Epithelial cell of proximal tubule (primary cell): ENCODE data around the gene KLRC2. TPM values are rescaled to one million over a fixed set of nuclear protein-coding genes. Genes with fewer than 3 reads are reported as not detected.
"Not testable (repeated sequence)": the region's sequence is repeated elsewhere in the genome, so short reads cannot be mapped to it uniquely, and the experiment has no call there.

ENCODE experiments used
- DNase-seq: peaks from one replicate; pipeline ENCODE4 v3.0.0-alpha.2; 2011; ENCODE audit warnings: low read depth
- H3K4me3 ChIP-seq: 2 replicates; pipeline ENCODE4 v1.5.1; 2011; ENCODE audit warnings: low read depth, mild to moderate bottlenecking, low read length
- CTCF ChIP-seq: conservative IDR thresholded peaks from 2 replicates; pipeline ENCODE4 v1.5.1; 2012; ENCODE audit warnings: low read depth, mild to moderate bottlenecking, low read length
- total RNA-seq: library from RNA; depleted of rRNA; stranded (reverse); fragments of >200 nt; gene quantifications from 2 replicates; pipeline ENCODE4 v1.2.3, GENCODE V29; 2015

KLRC2 gene
- total RNA-seq, 1 donor from 2014 or later = not detected

- no peak for DNase-seq
- no peak for TF ChIP-seq CTCF
- H3K4me3 ChIP-seq = no peak overlapping the region
Measured at GRCh38 chr12:10408842-10409241, 27.0 kb downstream of the KLRC2 start.

DNA sequence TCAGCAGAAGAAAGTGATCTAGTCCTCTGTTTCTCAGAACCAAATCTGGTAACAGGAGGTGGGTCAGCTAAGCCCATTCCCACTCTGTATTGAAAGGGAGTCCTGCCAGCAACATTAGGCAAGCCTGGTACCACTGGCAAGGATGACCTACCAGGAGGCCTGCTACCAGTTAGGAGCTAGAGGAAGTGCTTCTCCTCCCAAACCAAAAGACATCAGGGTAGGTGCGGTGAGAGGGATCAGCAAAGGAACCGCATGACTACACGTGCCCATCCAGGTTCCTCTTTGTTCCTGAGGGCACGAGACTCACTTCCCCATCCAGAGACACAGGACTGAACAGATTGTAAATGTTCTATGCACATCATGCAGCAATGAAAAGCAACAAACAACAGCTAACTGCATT, 29.1 kb downstream of the KLRC2 start:
- no peak for DNase-seq
- no peak for TF ChIP-seq CTCF

DNA sequence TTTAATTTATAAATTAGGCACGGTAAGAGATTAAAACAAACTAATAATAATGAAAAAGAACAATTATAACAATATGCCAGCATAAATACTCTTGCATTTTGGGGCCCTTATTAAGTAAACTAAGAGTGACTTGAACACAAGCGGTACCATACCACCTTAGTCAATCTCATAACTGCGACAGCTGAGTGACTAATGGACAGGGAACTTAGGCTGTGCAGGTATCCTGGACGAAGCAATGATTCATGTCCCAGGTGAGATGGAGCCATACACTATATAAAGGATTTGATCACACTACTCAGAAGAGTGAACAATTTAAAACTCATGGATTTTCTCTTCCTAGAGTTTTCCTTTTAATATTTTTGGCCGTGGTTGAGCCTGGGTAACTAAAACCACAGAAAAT, 30.5 kb downstream of the KLRC2 start:
- DNase-seq = no peak
- H3K4me3 ChIP-seq = no peak overlapping the region
- TF ChIP-seq CTCF = no peak

More for the DNA sequence above, 29.1 kb downstream of the KLRC2 start:
- no peak overlapping the region for H3K4me3 ChIP-seq

- H3K4me3 ChIP-seq = no peak overlapping the region
- DNase-seq = no peak
- no peak for TF ChIP-seq CTCF
Measured at GRCh38 chr12:10404798-10405197, 31.0 kb downstream of the KLRC2 start.

DNA sequence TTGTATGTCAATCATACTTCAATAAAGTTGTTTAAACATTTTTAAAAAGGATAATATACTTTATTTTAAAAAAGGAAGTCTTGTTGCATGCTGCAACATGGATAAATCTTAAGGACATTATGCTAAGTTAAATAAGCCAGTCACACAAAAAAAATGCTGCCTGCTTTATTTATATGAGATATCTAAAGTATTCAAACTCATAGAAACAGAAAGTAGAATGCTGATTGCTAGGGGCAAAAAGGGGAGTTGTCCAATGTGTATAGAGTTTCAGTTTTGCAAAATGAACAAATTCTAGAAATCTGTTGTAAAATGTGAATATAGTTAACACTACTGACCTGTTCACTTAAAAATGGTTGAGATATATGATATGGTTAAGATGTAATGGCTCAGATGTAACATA, 35.0 kb downstream of the KLRC2 start:
- H3K4me3 ChIP-seq = no peak overlapping the region
- no peak for DNase-seq
- no peak for TF ChIP-seq CTCF

DNA sequence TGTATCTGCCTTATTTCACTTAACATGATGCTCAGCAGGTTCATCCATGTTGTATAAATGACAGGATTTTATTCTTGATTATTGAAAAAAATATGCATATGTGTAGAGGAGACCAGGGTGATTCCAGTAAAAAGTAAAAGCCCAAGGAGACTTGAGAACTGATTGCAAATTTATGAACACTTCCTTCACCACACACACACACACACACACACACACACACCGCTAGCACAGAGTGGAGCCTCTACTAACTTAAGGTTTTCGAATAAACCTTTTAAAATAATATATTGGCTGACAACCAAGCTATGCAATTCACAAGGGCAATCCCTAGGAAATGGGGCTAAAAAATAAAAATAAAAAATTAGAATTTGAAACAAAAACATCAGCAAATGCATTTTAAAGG, 37.6 kb downstream of the KLRC2 start:
- TF ChIP-seq CTCF = no peak
- DNase-seq = no peak
- no peak overlapping the region for H3K4me3 ChIP-seq

DNA sequence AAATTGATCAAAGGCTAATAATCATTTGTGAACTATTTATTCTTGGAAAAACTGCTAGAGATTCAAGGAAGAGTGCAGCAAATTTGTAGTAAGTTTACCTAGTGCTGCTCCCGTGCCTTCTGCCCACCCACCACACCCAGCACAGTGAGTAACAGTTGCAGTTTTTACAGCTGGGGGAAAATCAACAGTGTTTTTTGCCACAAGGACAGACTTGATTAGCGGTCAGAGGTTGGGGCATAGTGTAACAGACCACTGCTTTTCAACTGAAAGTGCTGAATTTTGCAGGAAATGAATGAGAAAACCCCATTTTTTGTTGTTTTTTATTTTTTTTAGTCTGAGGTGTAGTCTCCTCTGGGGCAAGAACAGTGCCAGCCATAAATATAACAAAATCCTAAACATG, 38.5 kb downstream of the KLRC2 start:
- no peak overlapping the region for H3K4me3 ChIP-seq
- TF ChIP-seq CTCF = no peak
- DNase-seq = no peak

DNA sequence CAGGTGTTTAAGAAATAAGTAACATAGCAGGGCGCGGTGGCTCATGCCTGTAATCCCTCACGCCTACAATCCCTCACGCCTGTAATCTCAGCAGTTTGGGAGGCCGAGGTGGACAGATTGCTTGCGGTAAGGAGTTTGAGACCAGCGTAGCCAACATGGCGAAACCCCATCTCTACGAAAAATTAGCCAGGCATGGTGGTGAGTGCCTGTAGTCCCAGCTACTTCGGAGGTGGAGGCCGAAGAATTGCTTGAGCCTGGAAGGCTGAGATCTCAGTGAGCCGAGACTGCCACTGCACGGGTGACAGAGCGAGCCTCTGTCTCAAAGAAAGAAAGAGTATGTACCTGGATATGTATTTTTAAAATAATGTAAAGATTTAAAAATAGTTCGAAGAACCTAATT, 39.6 kb downstream of the KLRC2 start:
- DNase-seq, H3K4me3 ChIP-seq: not testable (repeated sequence)
